Neural cell (in vitro differentiated cells): ENCODE data around the gene TBX2.

Source experiments
- EP300 ChIP-seq: fragments of 450-650 bp; conservative IDR thresholded peaks from 2 replicates; pipeline ENCODE4 v1.6.1; 2014; ENCODE audit warnings: antibody characterized with exemption, mild to moderate bottlenecking, moderate library complexity; ENCODE audit not compliant: poor library complexity, severe bottlenecking
- EZH2 ChIP-seq: fragments of 200-600, 300-800 bp; shearing (Covaris generic), sonication (generic); IDR thresholded peaks from 2 replicates; pipeline ENCODE4 v1.6.1; 2014; ENCODE audit warnings: antibody characterized with exemption, low read length, borderline replicate concordance, mild to moderate bottlenecking; ENCODE audit not compliant: insufficient read depth, poor library complexity, severe bottlenecking
- MXI1 ChIP-seq: fragments of 450-650 bp; conservative IDR thresholded peaks from 2 replicates; pipeline ENCODE4 v1.6.1; 2014; ENCODE audit warnings: antibody characterized with exemption, mild to moderate bottlenecking; ENCODE audit not compliant: poor library complexity, severe bottlenecking
- POLR2AphosphoS5 ChIP-seq: IDR thresholded peaks from 2 replicates; pipeline ENCODE4 v1.6.1; 2012
- RAD21 ChIP-seq: fragments of 450-650 bp; conservative IDR thresholded peaks from 2 replicates; pipeline ENCODE4 v1.6.1; 2014; ENCODE audit warnings: antibody characterized with exemption, mild to moderate bottlenecking, moderate library complexity
- SMC3 ChIP-seq: fragments of 450-650 bp; conservative IDR thresholded peaks from 2 replicates; pipeline ENCODE4 v1.6.1; 2014; ENCODE audit warnings: antibody characterized with exemption, mild to moderate bottlenecking, moderate library complexity; ENCODE audit not compliant: poor library complexity
- TF ChIP-seq, protein P1 (sequence below): IDR thresholded peaks from 2 replicates; pipeline ENCODE4 v1.6.1; 2012; ENCODE audit warnings: borderline replicate concordance
- TF ChIP-seq, protein P2 (sequence below): fragments of 450-650 bp; IDR thresholded peaks from 2 replicates; pipeline ENCODE4 v1.5.1; 2014; ENCODE audit warnings: antibody characterized with exemption, mild to moderate bottlenecking, moderate library complexity; ENCODE audit not compliant: poor library complexity, severe bottlenecking

DNA sequence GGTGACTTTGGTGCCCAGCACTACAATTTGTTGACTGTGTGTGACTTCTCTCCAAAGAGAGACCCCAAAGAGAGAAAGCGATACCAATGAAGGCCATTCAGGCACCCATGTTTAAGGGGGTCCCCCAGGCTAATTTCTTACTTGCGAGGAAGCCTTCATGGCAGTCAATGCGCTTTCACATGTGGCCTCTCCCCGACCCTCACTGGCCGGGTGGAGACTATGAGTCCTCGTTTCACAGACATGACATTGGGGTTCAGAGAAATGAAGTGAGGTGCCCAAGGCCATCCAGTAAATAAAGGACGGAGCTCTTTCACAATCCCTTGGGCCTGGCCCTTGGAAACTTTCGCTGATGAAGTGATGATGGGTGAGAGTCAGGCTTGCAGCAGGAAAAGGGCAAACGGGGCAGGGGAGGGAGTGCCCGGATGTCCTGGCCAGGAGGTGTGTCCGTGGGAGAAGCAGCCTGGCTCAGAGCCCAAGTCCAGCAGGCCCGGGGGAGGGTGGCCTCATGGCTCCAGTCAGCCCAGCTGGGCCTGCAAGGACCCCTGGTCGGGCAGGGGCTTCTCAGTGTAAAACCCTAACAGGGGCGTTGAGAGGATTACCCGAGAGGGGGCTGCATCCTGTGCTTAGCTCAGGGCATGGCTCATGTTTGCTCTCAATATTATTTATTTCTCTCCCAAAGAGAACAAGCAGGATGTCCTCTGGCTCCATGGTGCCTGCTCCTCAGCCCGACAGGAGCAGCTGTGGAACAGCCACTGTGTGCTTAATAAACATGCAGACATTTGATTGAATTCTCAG, 14.7 kb downstream of the TBX2 start:
- TF ChIP-seq, protein P1, sequence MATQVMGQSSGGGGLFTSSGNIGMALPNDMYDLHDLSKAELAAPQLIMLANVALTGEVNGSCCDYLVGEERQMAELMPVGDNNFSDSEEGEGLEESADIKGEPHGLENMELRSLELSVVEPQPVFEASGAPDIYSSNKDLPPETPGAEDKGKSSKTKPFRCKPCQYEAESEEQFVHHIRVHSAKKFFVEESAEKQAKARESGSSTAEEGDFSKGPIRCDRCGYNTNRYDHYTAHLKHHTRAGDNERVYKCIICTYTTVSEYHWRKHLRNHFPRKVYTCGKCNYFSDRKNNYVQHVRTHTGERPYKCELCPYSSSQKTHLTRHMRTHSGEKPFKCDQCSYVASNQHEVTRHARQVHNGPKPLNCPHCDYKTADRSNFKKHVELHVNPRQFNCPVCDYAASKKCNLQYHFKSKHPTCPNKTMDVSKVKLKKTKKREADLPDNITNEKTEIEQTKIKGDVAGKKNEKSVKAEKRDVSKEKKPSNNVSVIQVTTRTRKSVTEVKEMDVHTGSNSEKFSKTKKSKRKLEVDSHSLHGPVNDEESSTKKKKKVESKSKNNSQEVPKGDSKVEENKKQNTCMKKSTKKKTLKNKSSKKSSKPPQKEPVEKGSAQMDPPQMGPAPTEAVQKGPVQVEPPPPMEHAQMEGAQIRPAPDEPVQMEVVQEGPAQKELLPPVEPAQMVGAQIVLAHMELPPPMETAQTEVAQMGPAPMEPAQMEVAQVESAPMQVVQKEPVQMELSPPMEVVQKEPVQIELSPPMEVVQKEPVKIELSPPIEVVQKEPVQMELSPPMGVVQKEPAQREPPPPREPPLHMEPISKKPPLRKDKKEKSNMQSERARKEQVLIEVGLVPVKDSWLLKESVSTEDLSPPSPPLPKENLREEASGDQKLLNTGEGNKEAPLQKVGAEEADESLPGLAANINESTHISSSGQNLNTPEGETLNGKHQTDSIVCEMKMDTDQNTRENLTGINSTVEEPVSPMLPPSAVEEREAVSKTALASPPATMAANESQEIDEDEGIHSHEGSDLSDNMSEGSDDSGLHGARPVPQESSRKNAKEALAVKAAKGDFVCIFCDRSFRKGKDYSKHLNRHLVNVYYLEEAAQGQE: no peak
- TF ChIP-seq EZH2: no peak
- no peak for TF ChIP-seq EP300
- TF ChIP-seq POLR2AphosphoS5: no peak
- TF ChIP-seq, protein P2, sequence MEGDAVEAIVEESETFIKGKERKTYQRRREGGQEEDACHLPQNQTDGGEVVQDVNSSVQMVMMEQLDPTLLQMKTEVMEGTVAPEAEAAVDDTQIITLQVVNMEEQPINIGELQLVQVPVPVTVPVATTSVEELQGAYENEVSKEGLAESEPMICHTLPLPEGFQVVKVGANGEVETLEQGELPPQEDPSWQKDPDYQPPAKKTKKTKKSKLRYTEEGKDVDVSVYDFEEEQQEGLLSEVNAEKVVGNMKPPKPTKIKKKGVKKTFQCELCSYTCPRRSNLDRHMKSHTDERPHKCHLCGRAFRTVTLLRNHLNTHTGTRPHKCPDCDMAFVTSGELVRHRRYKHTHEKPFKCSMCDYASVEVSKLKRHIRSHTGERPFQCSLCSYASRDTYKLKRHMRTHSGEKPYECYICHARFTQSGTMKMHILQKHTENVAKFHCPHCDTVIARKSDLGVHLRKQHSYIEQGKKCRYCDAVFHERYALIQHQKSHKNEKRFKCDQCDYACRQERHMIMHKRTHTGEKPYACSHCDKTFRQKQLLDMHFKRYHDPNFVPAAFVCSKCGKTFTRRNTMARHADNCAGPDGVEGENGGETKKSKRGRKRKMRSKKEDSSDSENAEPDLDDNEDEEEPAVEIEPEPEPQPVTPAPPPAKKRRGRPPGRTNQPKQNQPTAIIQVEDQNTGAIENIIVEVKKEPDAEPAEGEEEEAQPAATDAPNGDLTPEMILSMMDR: no peak
- TF ChIP-seq RAD21: no peak
- no peak for TF ChIP-seq MXI1
- TF ChIP-seq SMC3: no peak
